ENCODE data around the gene MORN4. TPM values are rescaled to one million over a fixed set of nuclear protein-coding genes. Genes with fewer than 3 reads are reported as not detected.
A peak's percentile ranks its signal among the peaks of the same experiment; 100 is the strongest.

The MORN4 gene
- total and polyA plus RNA-seq, 2 donors = 5.9 to 7.6 TPM

GRCh38 chr10:97629289-97629688 lies 4.0 kb downstream of the MORN4 start:
- no peak overlapping the region for H3K4me3 ChIP-seq (ENCODE audit: low read depth, low read length)
- 98% methylated on average over 5 of the region's 5 CpGs for WGBS
- no peak for DNase-seq (ENCODE audit: extremely low spot score)

GRCh38 chr10:97628228-97628627 lies 5.1 kb downstream of the MORN4 start:
- Histone ChIP-seq H3K4me3 (ENCODE audit: low read depth, low read length) (no peak overlapping the region), H3K27ac (ENCODE audit: low read depth) (no peak overlapping the region), H3K36me3 (ENCODE audit: insufficient read depth) (no peaks in the 10 kb centered on the region), H3K4me1 (ENCODE audit: insufficient read depth) (no peaks in the 10 kb centered on the region)
- WGBS = 68% methylated on average over 3 of the region's 3 CpGs
- DNase-seq (ENCODE audit: extremely low spot score) = no peak

More at GRCh38 chr10:97629289-97629688, 4.0 kb downstream of the MORN4 start:
- H3K4me1 ChIP-seq (ENCODE audit: insufficient read depth) = no peaks in the 10 kb centered on the region
- H3K27ac ChIP-seq (ENCODE audit: low read depth) = no peak overlapping the region
- H3K36me3 ChIP-seq (ENCODE audit: insufficient read depth) = no peaks in the 10 kb centered on the region

GRCh38 chr10:97627731-97628130 lies 5.6 kb downstream of the MORN4 start:
- Histone ChIP-seq H3K27ac (ENCODE audit: low read depth) (no peak overlapping the region), H3K4me1 (ENCODE audit: insufficient read depth) (no peaks in the 10 kb centered on the region), H3K36me3 (ENCODE audit: insufficient read depth) (no peaks in the 10 kb centered on the region), H3K4me3 (ENCODE audit: low read depth, low read length) (no peak overlapping the region)
- no peak for DNase-seq (ENCODE audit: extremely low spot score)
- 45% methylated on average over 4 of the region's 4 CpGs for WGBS

- no peak for DNase-seq (ENCODE audit: extremely low spot score)
- H3K4me3 ChIP-seq (ENCODE audit: low read depth, low read length) = no peak overlapping the region
- H3K4me1 ChIP-seq (ENCODE audit: insufficient read depth) = no peaks in the 10 kb centered on the region
- no peaks in the 10 kb centered on the region for H3K36me3 ChIP-seq (ENCODE audit: insufficient read depth)
- WGBS = 98% methylated on average over 1 of the region's 1 CpG
- no peak overlapping the region for H3K27ac ChIP-seq (ENCODE audit: low read depth)
Observed at GRCh38 chr10:97623277-97623676, 10.0 kb downstream of the MORN4 start.

GRCh38 chr10:97618733-97619132 lies 14.6 kb downstream of the MORN4 start:
- no peak for DNase-seq (ENCODE audit: extremely low spot score)
- 93% methylated on average over 4 of the region's 4 CpGs for WGBS
- H3K36me3 ChIP-seq (ENCODE audit: insufficient read depth) = no peaks in the 10 kb centered on the region
- no peaks in the 10 kb centered on the region for H3K4me1 ChIP-seq (ENCODE audit: insufficient read depth)
- H3K27ac ChIP-seq (ENCODE audit: low read depth) = no peak overlapping the region
- H3K4me3 ChIP-seq (ENCODE audit: low read depth, low read length) = no peak overlapping the region

- H3K4me1 ChIP-seq (ENCODE audit: insufficient read depth) = no peaks in the 10 kb centered on the region
- no peak for DNase-seq (ENCODE audit: extremely low spot score)
- no peak overlapping the region for H3K4me3 ChIP-seq (ENCODE audit: low read depth, low read length)
- H3K27ac ChIP-seq (ENCODE audit: low read depth) = no peak overlapping the region
- WGBS = 98% methylated on average over 4 of the region's 4 CpGs
- H3K36me3 ChIP-seq (ENCODE audit: insufficient read depth) = no peaks in the 10 kb centered on the region
Observed at GRCh38 chr10:97618285-97618684, 15.0 kb downstream of the MORN4 start.

GRCh38 chr10:97612386-97612785 lies 20.9 kb downstream of the MORN4 start:
- 26% methylated on average over 2 of the region's 2 CpGs for WGBS
- H3K27ac ChIP-seq (ENCODE audit: low read depth) = no peak overlapping the region
- no peaks in the 10 kb centered on the region for H3K36me3 ChIP-seq (ENCODE audit: insufficient read depth)
- no peak overlapping the region for H3K4me3 ChIP-seq (ENCODE audit: low read depth, low read length)
- peak; percentile 10 for DNase-seq (ENCODE audit: extremely low spot score)
- H3K4me1 ChIP-seq (ENCODE audit: insufficient read depth) = no peaks in the 10 kb centered on the region

- H3K4me1 ChIP-seq (ENCODE audit: insufficient read depth) = no peaks in the 10 kb centered on the region
- 86% methylated on average over 12 of the region's 12 CpGs for WGBS
- no peak overlapping the region for H3K27ac ChIP-seq (ENCODE audit: low read depth)
- DNase-seq (ENCODE audit: extremely low spot score) = no peak
- H3K36me3 ChIP-seq (ENCODE audit: insufficient read depth) = no peaks in the 10 kb centered on the region
- no peak overlapping the region for H3K4me3 ChIP-seq (ENCODE audit: low read depth, low read length)
Observed at GRCh38 chr10:97611473-97611872, 21.8 kb downstream of the MORN4 start.

GRCh38 chr10:97608991-97609561 lies 24.2 kb downstream of the MORN4 start:
- H3K4me3 ChIP-seq (ENCODE audit: low read depth, low read length) = no peak overlapping the region
- H3K36me3 ChIP-seq (ENCODE audit: insufficient read depth) = no peaks in the 10 kb centered on the region
- WGBS = 70% methylated on average over 13 of the region's 13 CpGs
- H3K4me1 ChIP-seq (ENCODE audit: insufficient read depth) = no peaks in the 10 kb centered on the region
- H3K27ac ChIP-seq (ENCODE audit: low read depth) = no peak overlapping the region
- no peak for DNase-seq (ENCODE audit: extremely low spot score)

GRCh38 chr10:97607095-97607636 lies 26.1 kb downstream of the MORN4 start:
- Histone ChIP-seq H3K4me1 (ENCODE audit: insufficient read depth) (no peaks in the 10 kb centered on the region), H3K27ac (ENCODE audit: low read depth) (no peak overlapping the region), H3K36me3 (ENCODE audit: insufficient read depth) (no peaks in the 10 kb centered on the region), H3K4me3 (ENCODE audit: low read depth, low read length) (no peak overlapping the region)
- 93% methylated on average over 5 of the region's 5 CpGs for WGBS
- DNase-seq (ENCODE audit: extremely low spot score) = no peak

GRCh38 chr10:97601268-97602215 lies 31.8 kb downstream of the MORN4 start:
- WGBS = 83% methylated on average over 21 of the region's 21 CpGs
- DNase-seq (ENCODE audit: extremely low spot score) = no peak
- Histone ChIP-seq H3K27ac (ENCODE audit: low read depth) (no peak overlapping the region), H3K36me3 (ENCODE audit: insufficient read depth) (no peaks in the 10 kb centered on the region), H3K4me1 (ENCODE audit: insufficient read depth) (no peaks in the 10 kb centered on the region), H3K4me3 (ENCODE audit: low read depth, low read length) (no peak overlapping the region)

GRCh38 chr10:97600616-97601015 lies 32.7 kb downstream of the MORN4 start:
- Histone ChIP-seq H3K36me3 (ENCODE audit: insufficient read depth) (no peaks in the 10 kb centered on the region), H3K27ac (ENCODE audit: low read depth) (no peak overlapping the region), H3K4me1 (ENCODE audit: insufficient read depth) (no peaks in the 10 kb centered on the region), H3K4me3 (ENCODE audit: low read depth, low read length) (no peak overlapping the region)
- 93% methylated on average over 1 of the region's 1 CpG for WGBS
- DNase-seq (ENCODE audit: extremely low spot score) = no peak

- DNase-seq (ENCODE audit: extremely low spot score) = no peak
- H3K27ac ChIP-seq (ENCODE audit: low read depth) = no peak overlapping the region
- H3K4me3 ChIP-seq (ENCODE audit: low read depth, low read length) = no peak overlapping the region
- H3K4me1 ChIP-seq (ENCODE audit: insufficient read depth) = no peaks in the 10 kb centered on the region
- H3K36me3 ChIP-seq (ENCODE audit: insufficient read depth) = no peaks in the 10 kb centered on the region
- 85% methylated on average over 6 of the region's 6 CpGs for WGBS
Observed at GRCh38 chr10:97599272-97599619, 34.1 kb downstream of the MORN4 start.
